ENCODE results near the gene GLS2.
A peak's percentile ranks its signal among the peaks of the same experiment; 100 is the strongest.
"Not testable (repeated sequence)": the region's sequence is repeated elsewhere in the genome, so short reads cannot be mapped to it uniquely, and the experiment has no call there.

GLS2 gene

GRCh38 chr12:56494481-56494880, 6.5 kb upstream of the GLS2 start:
- H3K4me3 ChIP-seq (ENCODE audit: low read depth, low read length); DNase-seq (ENCODE audit: low read depth): not testable (repeated sequence)

- not testable (repeated sequence) for DNase-seq (ENCODE audit: low read depth); H3K4me3 ChIP-seq (ENCODE audit: low read depth, low read length)
Measured at GRCh38 chr12:56494106-56494415, 6.1 kb upstream of the GLS2 start.

DNA sequence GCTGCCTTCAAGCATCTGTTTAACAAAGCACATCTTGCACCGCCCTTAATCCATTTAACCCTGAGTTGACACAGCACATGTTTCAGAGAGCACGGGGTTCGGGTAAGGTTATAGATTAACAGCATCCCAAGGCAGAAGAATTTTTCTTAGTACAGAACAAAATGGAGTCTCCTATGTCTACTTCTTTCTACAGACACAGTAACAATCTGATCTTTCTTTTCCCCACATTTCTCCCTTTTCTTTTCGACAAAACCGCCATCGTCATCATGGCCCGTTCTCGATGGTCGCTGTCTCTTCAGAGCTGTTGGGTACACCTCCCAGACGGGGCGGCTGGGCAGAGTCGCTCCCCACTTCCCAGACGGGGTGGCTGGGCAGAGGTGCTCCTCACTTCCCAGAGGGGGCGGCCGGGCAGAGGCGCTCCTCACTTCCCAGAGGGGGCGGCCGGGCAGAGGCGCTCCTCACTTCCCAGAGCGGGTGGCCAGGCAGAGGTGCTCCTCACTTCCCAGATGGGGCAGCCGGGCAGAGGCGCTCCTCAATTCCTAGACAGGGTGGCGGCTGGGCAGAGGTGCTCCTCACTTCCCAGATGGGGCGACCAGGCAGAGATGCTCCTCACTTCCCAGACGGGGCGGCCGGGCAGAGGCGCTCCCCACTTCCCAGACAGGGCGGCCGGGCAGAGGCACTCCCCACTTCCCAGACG, 5.6 kb upstream of the GLS2 start:
- not testable (repeated sequence) for H3K4me3 ChIP-seq (ENCODE audit: low read depth, low read length); DNase-seq (ENCODE audit: low read depth)

DNA sequence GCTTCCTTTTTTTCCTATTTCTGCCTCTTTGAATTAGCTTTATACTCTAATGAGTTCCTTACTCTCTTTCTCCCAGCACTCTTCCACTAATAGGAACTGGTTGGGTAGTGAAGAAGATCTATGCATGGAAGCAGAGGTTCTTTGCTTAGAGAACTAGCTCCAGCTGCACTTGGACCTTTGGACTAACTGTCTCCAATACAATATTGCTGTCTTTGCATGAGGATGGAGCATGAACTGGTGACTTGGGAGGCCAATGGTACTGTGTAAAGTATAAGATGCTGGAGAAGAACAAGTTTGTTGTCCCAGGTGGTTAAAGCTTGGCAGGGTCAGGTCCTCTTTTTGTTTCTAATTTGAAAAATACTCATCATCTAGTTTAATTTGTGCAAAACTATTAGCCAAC, 2.4 kb upstream of the GLS2 start:
- H3K4me3 ChIP-seq (ENCODE audit: low read depth, low read length): no peak overlapping the region
- no peak for DNase-seq (ENCODE audit: low read depth)

GRCh38 chr12:56487448-56488040, 417 bp downstream of the GLS2 start:
- no peak for DNase-seq (ENCODE audit: low read depth)

GRCh38 chr12:56486694-56487093, 1.3 kb downstream of the GLS2 start:
- H3K4me3 ChIP-seq (ENCODE audit: low read depth, low read length): no peak overlapping the region
- DNase-seq (ENCODE audit: low read depth): no peak

More at GRCh38 chr12:56487448-56488040, 417 bp downstream of the GLS2 start:
- peak overlapping the region; percentile 57 for H3K4me3 ChIP-seq (ENCODE audit: low read depth, low read length)

DNA sequence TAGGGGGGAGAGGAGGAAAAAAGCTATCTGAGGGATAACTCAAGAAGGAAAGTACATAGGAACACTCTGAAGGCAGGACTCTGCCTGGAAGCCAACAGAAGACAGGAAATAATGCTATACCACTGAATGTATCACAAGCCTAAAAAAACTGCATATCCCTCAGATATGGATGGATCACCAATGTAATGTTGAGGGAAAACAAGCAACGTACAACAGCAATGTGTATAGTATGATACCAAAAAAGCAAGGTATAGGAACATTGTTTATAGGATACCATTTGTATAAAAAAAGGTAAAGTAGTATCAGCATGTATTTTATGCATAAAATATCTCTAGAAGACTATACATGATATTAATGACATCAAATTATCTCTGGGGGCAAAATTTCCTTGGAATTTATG, 3.4 kb downstream of the GLS2 start:
- DNase-seq (ENCODE audit: low read depth): no peak
- H3K4me3 ChIP-seq (ENCODE audit: low read depth, low read length): no peak overlapping the region

DNA sequence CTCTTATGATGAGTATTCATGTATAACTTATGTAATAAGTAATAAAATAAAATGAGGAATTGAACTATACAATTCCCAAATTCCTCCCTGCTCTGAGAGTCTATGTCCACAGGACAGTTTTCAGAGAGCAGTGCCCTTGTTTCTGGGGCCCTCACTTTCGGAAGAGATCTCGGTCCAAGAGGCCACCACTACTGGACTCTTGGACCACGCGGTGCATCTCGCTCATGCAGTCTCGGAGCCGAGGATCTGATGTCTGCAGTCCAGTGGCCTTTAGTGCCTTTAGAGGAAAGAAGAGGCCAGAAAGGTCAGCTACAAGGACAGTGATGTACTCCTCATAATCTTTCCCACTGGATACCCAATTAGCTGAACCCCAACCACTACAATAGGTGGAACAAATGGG, 8.3 kb downstream of the GLS2 start:
- no peak for DNase-seq (ENCODE audit: low read depth)
- H3K4me3 ChIP-seq (ENCODE audit: low read depth, low read length): no peak overlapping the region

DNA sequence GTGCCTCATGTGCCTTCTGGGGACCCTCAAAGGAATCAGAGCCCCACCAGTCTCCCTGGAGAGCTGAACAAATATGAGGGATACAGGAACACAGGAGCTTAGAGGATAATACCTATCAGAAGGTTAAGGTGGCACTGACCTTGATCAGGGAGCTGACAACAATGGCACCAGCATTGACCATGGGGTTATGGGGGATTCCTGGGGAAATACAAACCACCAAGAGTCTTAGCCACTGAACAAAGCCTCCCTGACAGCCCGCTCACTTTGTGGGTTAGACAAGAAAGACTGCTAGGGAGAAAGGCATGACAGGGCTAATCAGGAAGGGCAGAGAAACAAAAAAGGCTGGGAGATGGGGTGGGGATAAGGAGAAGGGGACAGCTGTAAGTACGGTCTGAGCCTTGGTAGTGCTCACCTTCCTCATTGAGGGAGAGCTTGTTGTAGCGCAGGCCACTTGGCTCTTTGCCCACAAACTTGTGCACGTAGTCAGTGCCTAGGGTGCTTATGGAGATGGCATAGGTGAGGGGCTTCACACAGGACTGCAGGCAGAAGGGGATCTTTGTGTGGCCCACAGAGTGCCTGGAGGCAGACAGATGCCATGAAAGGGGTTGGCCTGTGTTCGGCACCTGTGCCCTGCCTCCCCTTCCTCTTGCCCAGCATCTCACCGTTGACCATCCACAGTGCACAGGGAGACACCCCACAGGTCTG, 10.3 kb downstream of the GLS2 start:
- H3K4me3 ChIP-seq (ENCODE audit: low read depth, low read length): no peak overlapping the region
- DNase-seq (ENCODE audit: low read depth): no peak

DNA sequence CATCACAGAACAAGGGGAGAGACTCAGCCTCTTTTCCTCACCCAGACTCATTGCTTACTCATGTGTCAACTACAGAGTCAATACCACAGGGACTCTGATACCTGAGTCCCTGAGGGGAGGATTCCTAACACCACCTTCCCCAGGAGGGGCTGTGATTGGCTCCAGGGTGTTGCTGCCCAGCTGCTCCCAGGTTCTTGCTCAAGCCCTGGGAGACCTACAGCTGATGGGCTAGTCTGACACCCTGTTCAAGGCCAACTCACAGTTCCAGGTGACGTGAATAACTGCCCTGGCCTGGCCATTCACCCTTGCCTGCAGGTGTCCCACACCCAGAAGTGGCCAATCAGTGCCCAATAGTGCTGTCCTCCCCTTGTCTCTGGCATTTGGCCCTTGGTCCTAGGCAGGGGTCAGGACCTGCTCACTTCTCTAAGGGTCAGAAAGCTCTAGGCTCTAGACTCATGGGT, 11.0 kb downstream of the GLS2 start:
- DNase-seq (ENCODE audit: low read depth): no peak
- no peak overlapping the region for H3K4me3 ChIP-seq (ENCODE audit: low read depth, low read length)

GRCh38 chr12:56476143-56476542, 11.8 kb downstream of the GLS2 start:
- DNase-seq (ENCODE audit: low read depth): no peak
- H3K4me3 ChIP-seq (ENCODE audit: low read depth, low read length): no peak overlapping the region

DNA sequence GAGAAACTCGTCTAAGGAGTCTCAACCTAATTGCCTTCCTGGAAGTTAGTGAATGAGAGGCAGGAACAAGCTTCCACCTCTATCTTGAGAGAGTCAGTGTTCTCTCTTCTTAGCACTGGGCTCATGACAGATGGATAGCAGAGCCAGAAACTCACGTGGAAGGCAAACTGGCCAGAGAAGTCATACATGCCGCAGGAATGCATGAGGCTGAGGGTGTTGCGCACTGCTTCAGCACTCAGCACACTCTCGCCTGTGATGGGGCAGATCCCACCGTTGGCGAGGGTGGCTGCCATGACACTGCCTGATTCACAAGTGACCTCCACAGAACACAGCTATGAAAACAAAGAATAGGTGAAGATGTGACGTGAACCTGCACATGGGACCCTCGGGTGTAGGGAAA, 13.6 kb downstream of the GLS2 start:
- no peak for DNase-seq (ENCODE audit: low read depth)

GRCh38 chr12:56469007-56469930, 18.7 kb downstream of the GLS2 start:
- no peak for DNase-seq (ENCODE audit: low read depth)
- peak overlapping the region; percentile 90 for H3K4me3 ChIP-seq (ENCODE audit: low read depth, low read length)

More for the DNA sequence above, 13.6 kb downstream of the GLS2 start:
- no peak overlapping the region for H3K4me3 ChIP-seq (ENCODE audit: low read depth, low read length)

- DNase-seq (ENCODE audit: low read depth): peak; percentile 67
- H3K4me3 ChIP-seq (ENCODE audit: low read depth, low read length): peak within 1 kb of the TSS; percentile 90
Measured at GRCh38 chr12:56468216-56469006, 19.6 kb downstream of the GLS2 start, which contains the start of gene SPRYD4. Gene SPRYD4 (plus strand): TSS chr12:56468578. CDS start chr12:56468592, 14 bp downstream.

GRCh38 chr12:56462565-56462964, 25.4 kb downstream of the GLS2 start:
- no peak for DNase-seq (ENCODE audit: low read depth)
- H3K4me3 ChIP-seq (ENCODE audit: low read depth, low read length): no peak overlapping the region

DNA sequence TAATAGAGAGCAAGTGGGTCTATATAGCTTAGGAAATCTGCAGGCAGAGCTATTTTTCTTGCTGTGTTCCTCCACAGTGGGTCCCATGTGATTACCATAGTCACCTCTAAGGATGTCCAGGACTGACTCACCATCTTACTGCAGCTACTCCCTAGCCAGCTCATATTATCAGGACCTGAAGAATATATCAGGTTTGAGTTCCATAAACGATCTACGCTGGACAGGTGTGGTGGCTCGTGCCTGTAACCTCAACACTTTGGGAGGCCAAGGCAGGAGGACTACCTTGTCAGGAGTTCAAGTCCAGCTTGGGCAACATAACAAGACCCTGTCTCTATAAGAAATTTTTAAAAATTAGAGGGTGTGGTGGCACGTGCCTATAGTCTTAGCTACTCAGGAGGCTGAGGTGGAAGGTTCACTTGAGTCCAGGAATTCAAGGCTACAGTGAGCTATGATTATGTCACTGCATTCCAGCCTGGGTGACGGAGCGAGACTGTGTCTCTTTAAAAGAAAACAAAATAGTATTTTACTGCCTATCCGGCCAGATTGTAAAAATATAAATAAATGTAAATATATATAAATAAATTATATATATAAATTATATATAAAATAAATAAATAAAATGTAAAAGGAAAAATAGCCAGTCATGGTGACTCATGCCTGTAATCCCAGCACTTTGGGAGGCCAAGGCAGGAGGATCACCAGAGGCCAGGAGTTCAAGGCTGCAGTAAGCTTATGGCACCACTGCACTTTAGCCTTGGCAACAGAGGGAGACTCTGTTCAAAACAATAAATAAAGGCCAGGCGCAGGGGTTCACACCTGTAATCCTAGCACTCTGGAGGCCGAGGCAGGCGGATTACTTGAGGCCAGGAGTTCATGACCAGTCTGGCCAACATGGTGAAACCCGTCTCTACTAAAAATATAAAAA, 26.5 kb downstream of the GLS2 start:
- no peak for DNase-seq (ENCODE audit: low read depth)
- H3K4me3 ChIP-seq (ENCODE audit: low read depth, low read length): no peak overlapping the region

DNA sequence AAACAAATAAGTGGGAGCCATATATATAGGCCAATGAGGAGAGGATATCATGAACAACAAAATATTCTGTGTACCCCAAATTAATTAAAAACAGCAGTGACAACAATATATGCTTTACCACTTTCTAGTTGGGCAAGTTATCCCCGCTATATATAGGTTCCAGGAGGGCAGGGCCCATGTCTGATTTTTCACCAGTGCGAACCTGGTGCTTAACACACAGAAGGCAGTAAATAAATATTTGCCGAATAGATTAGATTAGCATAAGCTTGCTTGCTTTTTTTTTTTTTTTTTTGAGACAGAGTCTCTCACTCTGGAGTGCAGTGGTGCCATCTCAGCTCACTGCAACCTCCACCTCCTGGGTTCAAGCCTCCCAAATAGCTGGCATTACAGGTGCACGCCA, 30.1 kb downstream of the GLS2 start:
- no peak overlapping the region for H3K4me3 ChIP-seq (ENCODE audit: low read depth, low read length)
- no peak for DNase-seq (ENCODE audit: low read depth)

DNA sequence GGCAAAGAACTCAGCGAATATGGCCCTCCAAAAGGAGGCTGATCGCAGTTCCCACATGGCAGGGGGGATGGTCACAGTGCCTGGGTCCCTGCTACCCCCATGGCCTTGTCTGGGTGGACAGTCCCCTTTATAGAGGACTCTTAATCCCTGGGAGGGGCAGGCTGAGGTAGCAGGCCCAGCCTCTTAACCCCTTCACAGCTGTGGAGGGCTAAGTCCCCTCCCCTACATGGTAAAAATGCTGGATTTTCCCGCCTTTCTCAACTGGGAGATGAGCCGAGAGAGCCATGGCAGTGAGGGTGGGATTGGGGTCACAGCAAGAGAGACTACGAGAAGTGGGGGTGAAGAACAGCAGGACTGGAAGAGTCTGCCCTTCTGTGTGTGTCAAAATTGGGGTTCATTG, 33.4 kb downstream of the GLS2 start, which contains the start of gene MIP:
MIP (minus strand) TSS at position 101 of the 400 bp plus-strand sequence; CDS start at position 57, 44 bp downstream.
- no peak within 1 kb of the TSS for H3K4me3 ChIP-seq (ENCODE audit: low read depth, low read length)
- no peak for DNase-seq (ENCODE audit: low read depth)
